ENCODE results near the gene TMEM18.

DNA sequence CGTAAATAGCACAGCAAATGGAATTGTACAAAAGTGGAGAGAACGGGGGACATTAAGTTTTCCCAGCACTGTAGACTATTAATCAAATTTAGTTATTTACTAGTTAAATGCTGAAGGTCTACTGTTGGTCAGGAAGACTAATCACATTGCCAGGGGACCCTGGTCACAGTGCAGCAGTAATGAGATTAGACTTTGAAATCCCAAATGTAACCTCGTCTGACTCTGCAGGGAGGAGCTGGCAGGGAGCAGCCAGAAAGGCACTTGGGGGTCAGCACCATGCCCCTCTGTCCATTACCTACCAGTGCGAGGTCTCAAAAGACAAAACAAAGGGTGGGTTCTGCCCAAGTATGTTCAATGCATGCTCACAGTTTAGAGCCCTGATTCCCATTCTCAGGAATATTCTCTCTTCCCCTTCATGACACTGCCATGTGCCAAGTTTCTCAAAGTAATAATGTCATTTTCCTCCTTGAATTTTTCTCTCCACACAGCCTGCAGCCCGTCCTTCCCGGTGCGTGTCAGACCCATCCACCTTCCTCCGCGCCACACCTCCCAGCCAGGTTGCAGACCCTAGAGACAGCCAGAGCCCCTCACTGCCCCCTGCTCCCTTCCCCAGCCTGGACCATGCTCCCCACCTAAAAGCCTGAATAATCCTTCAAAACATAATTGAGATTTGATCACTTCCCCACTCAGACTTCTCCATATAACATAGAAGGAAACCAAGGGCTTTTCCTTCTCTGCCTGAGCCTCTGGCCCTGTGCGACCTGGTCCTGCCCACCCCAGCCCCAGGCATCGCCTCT is 52.5 kb downstream of the TMEM18 start:
- TF ChIP-seq, protein P1, sequence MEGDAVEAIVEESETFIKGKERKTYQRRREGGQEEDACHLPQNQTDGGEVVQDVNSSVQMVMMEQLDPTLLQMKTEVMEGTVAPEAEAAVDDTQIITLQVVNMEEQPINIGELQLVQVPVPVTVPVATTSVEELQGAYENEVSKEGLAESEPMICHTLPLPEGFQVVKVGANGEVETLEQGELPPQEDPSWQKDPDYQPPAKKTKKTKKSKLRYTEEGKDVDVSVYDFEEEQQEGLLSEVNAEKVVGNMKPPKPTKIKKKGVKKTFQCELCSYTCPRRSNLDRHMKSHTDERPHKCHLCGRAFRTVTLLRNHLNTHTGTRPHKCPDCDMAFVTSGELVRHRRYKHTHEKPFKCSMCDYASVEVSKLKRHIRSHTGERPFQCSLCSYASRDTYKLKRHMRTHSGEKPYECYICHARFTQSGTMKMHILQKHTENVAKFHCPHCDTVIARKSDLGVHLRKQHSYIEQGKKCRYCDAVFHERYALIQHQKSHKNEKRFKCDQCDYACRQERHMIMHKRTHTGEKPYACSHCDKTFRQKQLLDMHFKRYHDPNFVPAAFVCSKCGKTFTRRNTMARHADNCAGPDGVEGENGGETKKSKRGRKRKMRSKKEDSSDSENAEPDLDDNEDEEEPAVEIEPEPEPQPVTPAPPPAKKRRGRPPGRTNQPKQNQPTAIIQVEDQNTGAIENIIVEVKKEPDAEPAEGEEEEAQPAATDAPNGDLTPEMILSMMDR (IDR thresholded peaks at IDR 0.05) = no peak
- no peak for TF ChIP-seq EP300 (IDR thresholded peaks at IDR 0.05)
- no peak for TF ChIP-seq POLR2AphosphoS5 (IDR thresholded peaks at IDR 0.05)
